ENCODE results near the gene MAGEB6. TPM values are rescaled to one million over a fixed set of nuclear protein-coding genes. Genes with fewer than 3 reads are reported as not detected.

The MAGEB6 gene
- total RNA-seq, 4 donors from 2014 or later = not detected

DNA sequence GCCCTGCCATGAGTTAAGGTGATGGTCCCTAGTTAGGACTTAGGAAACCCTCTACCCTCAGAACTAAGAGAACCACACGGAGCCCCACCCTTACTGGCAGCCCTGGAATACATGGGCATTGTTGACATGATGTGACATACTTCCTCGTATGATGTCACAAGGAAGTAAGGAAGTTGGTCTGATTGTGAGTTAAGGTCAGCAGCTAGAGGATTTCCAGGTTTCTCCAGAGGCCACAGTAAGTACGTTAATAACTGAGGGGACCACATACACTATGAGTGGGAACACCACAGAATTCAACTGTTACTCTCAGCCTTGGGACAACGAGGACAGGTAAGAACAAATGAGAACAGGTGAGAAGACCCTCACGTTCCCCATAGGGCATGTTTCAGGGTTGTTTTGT, 23.6 kb downstream of the MAGEB6 start, which contains the start of gene MAGEB5:
TSS of gene MAGEB5 (plus strand) at position 301 of the 400 bp plus-strand sequence. CDS start 1,133 bp downstream, outside the sequence.
- H3K4me3 ChIP-seq = no peak within 1 kb of the TSS
- DNase-seq = no peak

DNA sequence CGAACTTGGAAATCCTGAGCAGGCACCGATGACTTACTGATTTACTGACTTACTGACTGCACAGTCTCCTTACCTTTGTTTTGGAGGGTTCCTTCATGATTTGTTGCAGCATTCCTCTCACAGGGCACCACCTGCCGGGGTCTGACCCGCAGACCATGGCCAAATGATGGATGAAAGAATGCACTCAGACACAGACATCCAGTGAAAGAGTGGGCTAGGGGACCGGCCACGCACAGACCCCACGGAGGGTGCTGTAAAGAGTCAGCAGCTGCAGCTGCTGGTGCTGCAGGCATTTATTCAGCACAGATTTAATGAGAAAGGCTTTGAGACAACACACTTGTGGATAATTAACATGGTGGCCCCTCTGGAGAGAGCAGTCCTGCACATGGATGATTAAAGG, 27.1 kb downstream of the MAGEB6 start:
- Histone ChIP-seq H3K27me3 (no peaks in the 10 kb centered on the region), H3K9me3 (no peaks in the 10 kb centered on the region), H3K4me3 (no peak overlapping the region), H3K36me3 (no peaks in the 10 kb centered on the region), H3K4me1 (no peaks in the 10 kb centered on the region), H3K27ac (no peak overlapping the region)
- TF ChIP-seq POLR2A (IDR thresholded peaks at IDR 0.05) (no peak), CTCF (IDR thresholded peaks at IDR 0.05) (no peak)
- no peak for DNase-seq

More for the DNA sequence above, 23.6 kb downstream of the MAGEB6 start, which contains the start of gene MAGEB5:
- Histone ChIP-seq H3K27me3 (no peaks in the 10 kb centered on the region), H3K36me3 (no peaks in the 10 kb centered on the region), H3K4me1 (no peaks in the 10 kb centered on the region), H3K27ac (no peak within 1 kb of the TSS), H3K9me3 (no peaks in the 10 kb centered on the region)
- TF ChIP-seq POLR2A (IDR thresholded peaks at IDR 0.05) (no peak), CTCF (IDR thresholded peaks at IDR 0.05) (no peak)

DNA sequence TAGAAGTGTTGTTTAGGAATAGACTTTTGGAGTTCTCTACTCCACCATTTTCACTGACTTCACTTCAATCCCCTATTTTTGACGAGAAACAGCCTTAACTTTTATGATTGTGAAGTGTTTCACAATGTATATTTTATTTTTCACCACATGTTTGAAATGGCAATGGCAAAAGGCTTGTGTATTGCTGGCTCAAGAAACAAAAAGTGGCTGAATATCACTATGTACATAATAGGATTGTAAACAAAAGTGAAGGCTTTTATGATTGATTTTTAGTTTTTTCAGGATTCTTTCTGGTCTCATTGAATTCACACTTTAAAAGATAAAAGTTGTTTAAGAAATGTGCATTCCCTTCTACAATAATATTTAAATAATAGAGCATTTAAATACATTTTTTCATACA, 41.9 kb downstream of the MAGEB6 start:
- DNase-seq = no peak
- no peak for TF ChIP-seq CTCF (IDR thresholded peaks at IDR 0.05)
- no peak for TF ChIP-seq POLR2A (IDR thresholded peaks at IDR 0.05)
- H3K27ac ChIP-seq = no peak overlapping the region
- no peak overlapping the region for H3K4me3 ChIP-seq
- no peaks in the 10 kb centered on the region for H3K27me3 ChIP-seq
- H3K36me3 ChIP-seq = no peaks in the 10 kb centered on the region
- no peaks in the 10 kb centered on the region for H3K4me1 ChIP-seq
- no peaks in the 10 kb centered on the region for H3K9me3 ChIP-seq

Other genes starting within 250 kb of the MAGEB6 start
- not detected for gene MAGEB18, start 54.1 kb upstream of the MAGEB6 start, total RNA-seq
- gene MAGEB6B, start 31.8 kb upstream of the MAGEB6 start, total RNA-seq = not detected
- gene MAGEB5, start 23.7 kb downstream of the MAGEB6 start, total RNA-seq = not detected

All from Peyer's patch (tissue), 4 donors.